B cell (primary cell): ENCODE data around the gene NANOS2. TPM values are rescaled to one million over a fixed set of nuclear protein-coding genes. Genes with fewer than 3 reads are reported as not detected.

Experiments
- ATAC-seq: fragments of 200-7000 bp; cut with Tn5 transposase; one replicate; pipeline ENCODE4 v1.10.0; 2021; ENCODE audit warnings: low read depth, mild to moderate bottlenecking, moderate number of reproducible peaks, moderate library complexity
- CTCF ChIA-PET: fragments of 350-600 bp; sonication (Branson Sonifier 250); formaldehyde crosslinking; loops from one replicate; lab custom pipeline; 2021; ENCODE audit warnings: antibody characterized with exemption, inconsistent platforms; lab: Charles Lee
- POLR2A ChIA-PET: fragments of 350-600 bp; sonication (Branson Sonifier 250); formaldehyde crosslinking; loops from one replicate; lab custom pipeline; 2021; ENCODE audit warnings: antibody characterized with exemption; lab: Charles Lee
- DNase-seq: peaks from one replicate; pipeline ENCODE4 v3.0.0; 2013
- H2AFZ ChIP-seq: 2 replicates; pipeline ENCODE4 v1.6.1; 2012; ENCODE audit warnings: mild to moderate bottlenecking, low read depth, low read length; ENCODE audit not compliant: insufficient read depth, poor library complexity, severe bottlenecking
- H3K27ac ChIP-seq, 2 donors: 1 replicate in 1 of 2; 2 replicates in 1 of 2; pipeline ENCODE4 v1.5.1; 2012 to 2013; ENCODE audit warnings: low read length in 2 of 2, mild to moderate bottlenecking in 2 of 2, moderate library complexity in 1 of 2
- H3K27me3 ChIP-seq, 4 experiments: fragments of 200-600 bp in 1 of 4; sonication (generic) in 1 of 4; replicated peaks in 1 of 4; 1 replicate in 2 of 4; 2 replicates in 2 of 4; pipeline versions ENCODE4 v1.6.1 to v1.7.0; 2013 to 2016; ENCODE audit warnings: low read length in 3 of 4, mild to moderate bottlenecking in 2 of 4, mixed read lengths in 1 of 4, moderate library complexity in 1 of 4; ENCODE audit not compliant: insufficient read depth in 4 of 4, control insufficient read depth in 3 of 4; ENCODE audit errors: control extremely low read depth in 1 of 4
- H3K36me3 ChIP-seq, 2 experiments: replicated peaks in 1 of 2; 1 replicate in 1 of 2; 2 replicates in 1 of 2; pipeline versions ENCODE4 v1.6.1 to v1.7.1; 2013; ENCODE audit warnings: low read length in 1 of 2; ENCODE audit not compliant: insufficient read depth in 2 of 2, control insufficient read depth in 1 of 2; ENCODE audit errors: control extremely low read depth in 1 of 2, extremely low read depth in 1 of 2
- H3K4me1 ChIP-seq, 2 donors: fragments of 200-600 bp in 1 of 2; sonication (generic) in 1 of 2; 1 replicate in 1 of 2; 2 replicates in 1 of 2; pipeline versions ENCODE4 v1.5.1 to v1.6.1; 2013 to 2017; ENCODE audit warnings: low read length in 2 of 2; ENCODE audit not compliant: control insufficient read depth in 2 of 2, insufficient read depth in 2 of 2
- H3K4me2 ChIP-seq: replicated peaks from 2 replicates; pipeline ENCODE3; 2012; ENCODE audit warnings: mild to moderate bottlenecking, low read depth, low read length; ENCODE audit not compliant: poor library complexity, severe bottlenecking
- H3K4me3 ChIP-seq, 5 experiments: fragments of 200-600 bp in 1 of 5; sonication (generic) in 1 of 5; 1 replicate in 3 of 5; 2 replicates in 2 of 5; pipeline versions ENCODE4 v1.5.1 to v1.7.0; 2011 to 2016; ENCODE audit warnings: low read length in 4 of 5, mild to moderate bottlenecking in 4 of 5, low read depth in 2 of 5, control low read depth in 1 of 5, moderate library complexity in 1 of 5; ENCODE audit not compliant: insufficient read depth in 1 of 5; ENCODE audit errors: control extremely low read depth in 1 of 5, extremely low read depth in 1 of 5
- H3K79me2 ChIP-seq: fragments of 200-600 bp; sonication (generic); one replicate; pipeline ENCODE4 v1.6.0; 2016; ENCODE audit warnings: low read length; ENCODE audit not compliant: control insufficient read depth, insufficient read depth
- H3K9ac ChIP-seq: fragments of 200-600 bp; sonication (generic); 2 replicates; pipeline ENCODE4 v1.6.1; 2017; ENCODE audit warnings: mild to moderate bottlenecking, low read length, moderate library complexity
- H3K9me3 ChIP-seq, 3 donors: one replicate each; pipeline versions ENCODE4 v1.6.1 to v1.7.1; 2013; ENCODE audit warnings: low read length in 2 of 3; ENCODE audit not compliant: control insufficient read depth in 2 of 3, insufficient read depth in 1 of 3; ENCODE audit errors: control extremely low read depth in 1 of 3
- H4K20me1 ChIP-seq: 2 replicates; pipeline ENCODE4 v1.6.0; 2012; ENCODE audit warnings: mild to moderate bottlenecking, low read length; ENCODE audit not compliant: insufficient read depth, control insufficient read depth, poor library complexity, severe bottlenecking
- H3K27ac Mint-ChIP-seq: one replicate; pipeline ENCODE4 v1.8.0; 2021; ENCODE audit warnings: mixed read lengths
- H3K27me3 Mint-ChIP-seq: one replicate; pipeline ENCODE4 v1.8.0; 2021; ENCODE audit warnings: mixed read lengths
- H3K4me1 Mint-ChIP-seq: one replicate; pipeline ENCODE4 v1.8.0; 2021; ENCODE audit warnings: mixed read lengths
- H3K4me3 Mint-ChIP-seq: one replicate; pipeline ENCODE4 v1.8.0; 2021; ENCODE audit warnings: mixed read lengths
- H3K9me3 Mint-ChIP-seq: one replicate; pipeline ENCODE4 v1.8.0; 2022; ENCODE audit warnings: mixed read lengths; ENCODE audit not compliant: insufficient read depth
- CTCF ChIP-seq: fragments of 200-600 bp; IDR thresholded peaks from one replicate; pipeline ENCODE4 v1.8.0; 2022; ENCODE audit warnings: antibody characterized with exemption, mild to moderate bottlenecking
- EZH2 ChIP-seq: IDR thresholded peaks from 2 replicates; pipeline ENCODE4 v1.6.1; 2012; ENCODE audit warnings: borderline replicate concordance, low read depth, mild to moderate bottlenecking, moderate library complexity, low read length; ENCODE audit not compliant: insufficient read depth, poor library complexity, severe bottlenecking
- WGBS: methylation state at CpG from one replicate; pipeline ENCODE4 v1.1.5; 2013; ENCODE audit warnings: missing lambda C conversion rate; ENCODE audit not compliant: insufficient coverage; 5-methylcytosine and 5-hydroxymethylcytosine counted together
- intact Hi-C: fragments of 100-400 bp; cut with micrococcal nuclease; formaldehyde crosslinking; loops from one replicate; pipeline ENCODE4 v1.10.0; 2022
- polyA plus RNA-seq: library from polyadenylated mRNA; depleted of rRNA; stranded (reverse); fragments of >200 nt; gene quantifications from 2 replicates; pipeline ENCODE4 v1.2.3, GENCODE V29; 2012
- total RNA-seq, 2 donors: library from RNA; stranded (reverse); fragments of 120-200 nt in 1 of 2; gene quantifications; 1 replicate in 1 of 2; 2 replicates in 1 of 2; pipeline versions ENCODE4 v1.2.3 to v1.2.4, GENCODE V29; 2013 to 2022

NANOS2 gene
- total and polyA plus RNA-seq, 2 donors (not counting 1 experiment from before 2014, with no cell fraction given), result not detected

GRCh38 chr19:45881909-45882528, 32.6 kb downstream of the NANOS2 start:
- peaks cover 29% of the 10 kb centered on the region for H3K79me2 ChIP-seq
- Mint-ChIP-seq H3K4me1 (peaks cover 35% of the 10 kb centered on the region), H3K27ac (no peak overlapping the region), H3K4me3 (no peak overlapping the region), H3K9me3 (no peaks in the 10 kb centered on the region), H3K27me3 (peaks cover 23% of the 10 kb centered on the region)
- H3K9me3 ChIP-seq, result peaks cover 0 to under 1% (median 0%) of the 10 kb centered on the region in 3 donors
- peaks cover 0 to 19% (median 7%) of the 10 kb centered on the region in 4 experiments for H3K27me3 ChIP-seq
- H3K9ac ChIP-seq, result no peak overlapping the region
- peaks cover 0 to 4% of the 10 kb centered on the region in 2 experiments for H3K36me3 ChIP-seq
- no peak overlapping the region for H2AFZ ChIP-seq
- H3K4me3 ChIP-seq, result no peak overlapping the region
- peaks cover 39% of the 10 kb centered on the region for H4K20me1 ChIP-seq
- peaks cover 24 to 39% of the 10 kb centered on the region in 2 donors for H3K4me1 ChIP-seq
- POLR2A ChIA-PET, result interaction anchor here (1.0 kb wide), 1 partner anchor 18 kb away, joined by 3 read pairs; the partner anchor contains the start of gene FOXA3
- CTCF ChIA-PET, result interaction anchor here (0.6 to 2.9 kb wide), 8 partner anchors 11 to 113 kb away, joined by 3 to 11 read pairs (median 5); partner anchors contain the start of genes FOXA3 and SIX5
- H3K27ac ChIP-seq, result no peak overlapping the region
- ATAC-seq, result no peak
- H3K4me2 ChIP-seq, result no peak overlapping the region
- intact Hi-C loops, result no loop called here
- WGBS, result 75% methylated on average over 4 of the region's 4 CpGs
- no peak for DNase-seq
- no peak for TF ChIP-seq EZH2
- TF ChIP-seq CTCF, result no peak
